Hepatocyte (in vitro differentiated cells): ENCODE measurements around the gene CALCB. TPM values are rescaled to one million over a fixed set of nuclear protein-coding genes. Genes with fewer than 3 reads are reported as not detected.

ENCODE experiments used
- DNase-seq: peaks from one replicate; pipeline ENCODE4 v3.0.0-alpha.2; 2016; ENCODE audit warnings: low spot score
- H2AFZ ChIP-seq: fragments of 200-600 bp; sonication (generic); 2 replicates; pipeline ENCODE4 v1.6.0; 2016; ENCODE audit warnings: antibody characterized with exemption, mild to moderate bottlenecking
- H3K27ac ChIP-seq: fragments of 200-600 bp; sonication (generic); 2 replicates; pipeline ENCODE4 v1.5.1; 2016; ENCODE audit warnings: mild to moderate bottlenecking
- H3K27me3 ChIP-seq: fragments of 200-600 bp; sonication (generic); 2 replicates; pipeline ENCODE4 v1.6.1; 2016
- H3K36me3 ChIP-seq: fragments of 200-600 bp; sonication (generic); replicated peaks from 2 replicates; pipeline ENCODE4 v1.5.1; 2016; ENCODE audit warnings: low read depth; ENCODE audit not compliant: insufficient read depth
- H3K4me1 ChIP-seq: fragments of 200-600 bp; sonication (generic); 2 replicates; pipeline ENCODE4 v1.5.1; 2016; ENCODE audit warnings: mild to moderate bottlenecking, moderate library complexity; ENCODE audit not compliant: insufficient read depth
- H3K4me2 ChIP-seq: fragments of 200-600 bp; sonication (generic); 2 replicates; pipeline ENCODE4 v1.6.0; 2016
- H3K4me3 ChIP-seq: fragments of 200-600 bp; sonication (generic); 2 replicates; pipeline ENCODE4 v1.5.1; 2016; ENCODE audit warnings: mild to moderate bottlenecking
- H3K79me2 ChIP-seq: fragments of 200-600 bp; sonication (generic); 2 replicates; pipeline ENCODE4 v1.6.0; 2017; ENCODE audit warnings: mild to moderate bottlenecking
- H3K9me2 ChIP-seq: fragments of 200-600 bp; sonication (generic); replicated peaks from 2 replicates; pipeline ENCODE4 v1.6.0; 2017; ENCODE audit warnings: mild to moderate bottlenecking; ENCODE audit not compliant: insufficient read depth
- H3K9me3 ChIP-seq: fragments of 200-600 bp; sonication (generic); 2 replicates; pipeline ENCODE4 v1.5.1; 2016; ENCODE audit warnings: low read depth, mild to moderate bottlenecking
- H4K20me1 ChIP-seq: fragments of 200-600 bp; sonication (generic); 2 replicates; pipeline ENCODE4 v1.6.0; 2016; ENCODE audit warnings: mild to moderate bottlenecking; ENCODE audit not compliant: insufficient read depth, poor library complexity, severe bottlenecking
- EZH2 ChIP-seq: fragments of 200-600 bp; sonication (generic); IDR thresholded peaks from 2 replicates; pipeline ENCODE4 v1.6.1; 2016; ENCODE audit warnings: antibody characterized with exemption, mild to moderate bottlenecking, borderline replicate concordance
- EZH2phosphoT487 ChIP-seq: fragments of 200-600 bp; sonication (generic); IDR thresholded peaks from one replicate; pipeline ENCODE4 v1.6.1; 2018; ENCODE audit warnings: antibody characterized with exemption, mild to moderate bottlenecking, low read depth, moderate library complexity; ENCODE audit not compliant: unreplicated experiment, severe bottlenecking
- WGBS: methylation state at CpG from one replicate; pipeline ENCODE4 v1.1.6; 2016; ENCODE audit warnings: low lambda C conversion rate; ENCODE audit errors: missing lambda C conversion rate; 5-methylcytosine and 5-hydroxymethylcytosine counted together
- polyA plus RNA-seq: library from polyadenylated mRNA; unstranded; fragments of >200 nt; fragmentation: Nextera tagmentation; extraction: Ambion mirVana; gene quantifications from 2 replicates; pipeline ENCODE4 v1.2.1, GENCODE V29; 2016
- total RNA-seq: library from RNA; depleted of rRNA; stranded (reverse); fragments of >200 nt; gene quantifications from 2 replicates; pipeline ENCODE4 v1.2.3, GENCODE V29; 2014
- TF ChIP-seq, protein P1 (sequence below): fragments of 200-600 bp; sonication (generic); IDR thresholded peaks from 2 replicates; pipeline ENCODE4 v1.5.1; 2016; ENCODE audit warnings: antibody characterized with exemption, mild to moderate bottlenecking; ENCODE audit not compliant: poor library complexity

The CALCB gene
- total and polyA plus RNA-seq, 2 experiments from 2014 or later: 0.13 to 0.50 TPM

DNA sequence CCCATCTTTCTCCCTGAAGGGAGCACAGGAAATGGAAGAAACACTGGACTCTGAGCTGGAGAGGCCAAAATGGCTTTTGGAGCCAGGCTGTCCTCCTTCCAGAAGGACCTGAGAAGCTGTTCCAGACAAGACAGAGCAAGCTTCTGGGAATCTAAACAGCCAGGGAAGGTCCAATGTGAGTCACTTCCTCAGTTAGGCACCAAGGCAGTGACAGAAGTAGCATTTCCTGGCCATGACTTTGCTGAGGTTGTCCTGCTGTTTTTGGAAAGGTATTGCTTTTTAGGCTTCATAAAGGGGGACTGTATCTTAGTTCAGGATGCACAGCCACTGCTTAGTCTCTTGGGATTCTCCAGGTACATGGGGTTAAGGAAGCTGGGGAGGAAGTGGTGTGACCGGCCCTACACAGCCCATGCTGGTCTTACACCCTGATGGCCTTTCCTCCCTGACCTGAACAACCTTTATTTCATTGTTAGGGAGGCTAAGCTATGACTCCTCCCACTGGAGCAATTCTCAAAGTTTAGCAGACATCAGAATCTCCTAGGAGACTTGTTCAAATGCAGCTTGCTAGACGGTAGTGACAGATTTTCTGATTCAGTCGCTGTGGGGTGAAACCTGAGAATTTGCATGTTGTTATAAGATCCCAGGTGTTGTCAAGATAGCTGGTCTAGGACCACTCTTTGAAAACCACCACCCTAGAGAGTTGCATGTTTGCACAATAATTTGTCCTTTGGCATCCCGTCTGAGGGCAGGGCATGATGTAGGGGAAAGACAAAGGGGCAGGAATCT is 34.5 kb downstream of the CALCB start:
- Histone ChIP-seq H3K79me2 (no peaks in the 10 kb centered on the region), H2AFZ (no peak overlapping the region), H3K4me1 (no peaks in the 10 kb centered on the region), H3K4me2 (no peak overlapping the region), H4K20me1 (no peaks in the 10 kb centered on the region), H3K36me3 (no peaks in the 10 kb centered on the region), H3K27ac (no peak overlapping the region), H3K9me2 (no peaks in the 10 kb centered on the region), H3K4me3 (no peak overlapping the region), H3K9me3 (no peaks in the 10 kb centered on the region), H3K27me3 (no peaks in the 10 kb centered on the region)
- TF ChIP-seq, protein P1, sequence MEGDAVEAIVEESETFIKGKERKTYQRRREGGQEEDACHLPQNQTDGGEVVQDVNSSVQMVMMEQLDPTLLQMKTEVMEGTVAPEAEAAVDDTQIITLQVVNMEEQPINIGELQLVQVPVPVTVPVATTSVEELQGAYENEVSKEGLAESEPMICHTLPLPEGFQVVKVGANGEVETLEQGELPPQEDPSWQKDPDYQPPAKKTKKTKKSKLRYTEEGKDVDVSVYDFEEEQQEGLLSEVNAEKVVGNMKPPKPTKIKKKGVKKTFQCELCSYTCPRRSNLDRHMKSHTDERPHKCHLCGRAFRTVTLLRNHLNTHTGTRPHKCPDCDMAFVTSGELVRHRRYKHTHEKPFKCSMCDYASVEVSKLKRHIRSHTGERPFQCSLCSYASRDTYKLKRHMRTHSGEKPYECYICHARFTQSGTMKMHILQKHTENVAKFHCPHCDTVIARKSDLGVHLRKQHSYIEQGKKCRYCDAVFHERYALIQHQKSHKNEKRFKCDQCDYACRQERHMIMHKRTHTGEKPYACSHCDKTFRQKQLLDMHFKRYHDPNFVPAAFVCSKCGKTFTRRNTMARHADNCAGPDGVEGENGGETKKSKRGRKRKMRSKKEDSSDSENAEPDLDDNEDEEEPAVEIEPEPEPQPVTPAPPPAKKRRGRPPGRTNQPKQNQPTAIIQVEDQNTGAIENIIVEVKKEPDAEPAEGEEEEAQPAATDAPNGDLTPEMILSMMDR: no peak
- TF ChIP-seq EZH2phosphoT487 (no peak), EZH2 (no peak)
- WGBS: 70% methylated on average over 4 of the region's 4 CpGs
- no peak for DNase-seq

DNA sequence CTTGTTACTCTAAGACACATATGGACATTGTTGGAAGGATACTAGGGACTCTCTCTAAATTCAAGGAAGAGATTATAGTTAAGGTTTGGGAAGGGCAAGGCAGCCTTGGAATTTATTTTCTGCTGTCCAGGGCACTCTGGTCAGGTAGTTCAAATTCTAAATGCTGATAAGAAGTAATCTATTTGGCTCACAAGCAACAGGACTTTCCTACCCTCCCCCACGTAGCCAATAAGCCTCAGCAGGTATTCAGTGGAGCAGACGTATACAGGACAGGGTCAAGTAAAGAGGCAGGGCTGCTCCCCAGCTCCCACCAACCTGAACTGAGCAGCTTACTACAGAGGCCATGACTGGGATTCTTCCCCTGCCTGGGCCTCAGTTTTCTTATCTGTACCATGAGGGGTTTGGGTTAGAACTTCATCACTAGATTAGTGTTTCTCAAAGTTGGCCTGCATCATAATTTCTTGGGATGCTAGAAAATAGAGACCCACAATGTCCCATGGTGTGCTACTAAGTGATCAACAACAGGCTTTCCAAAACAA is 35.3 kb downstream of the CALCB start:
- WGBS: 50% methylated on average over 2 of the region's 2 CpGs
- no peaks in the 10 kb centered on the region for H3K36me3 ChIP-seq
- H3K4me1 ChIP-seq: no peaks in the 10 kb centered on the region
- H3K27me3 ChIP-seq: peaks cover 4% of the 10 kb centered on the region
- H3K27ac ChIP-seq: no peak overlapping the region
- H3K9me2 ChIP-seq: no peaks in the 10 kb centered on the region
- H3K79me2 ChIP-seq: no peaks in the 10 kb centered on the region
- no peak overlapping the region for H3K4me3 ChIP-seq
- no peak for TF ChIP-seq EZH2
- TF ChIP-seq, protein P1: no peak
- TF ChIP-seq EZH2phosphoT487: no peak
- DNase-seq: no peak
- H4K20me1 ChIP-seq: no peaks in the 10 kb centered on the region
- H2AFZ ChIP-seq: no peak overlapping the region
- no peak overlapping the region for H3K4me2 ChIP-seq
- H3K9me3 ChIP-seq: no peaks in the 10 kb centered on the region

DNA sequence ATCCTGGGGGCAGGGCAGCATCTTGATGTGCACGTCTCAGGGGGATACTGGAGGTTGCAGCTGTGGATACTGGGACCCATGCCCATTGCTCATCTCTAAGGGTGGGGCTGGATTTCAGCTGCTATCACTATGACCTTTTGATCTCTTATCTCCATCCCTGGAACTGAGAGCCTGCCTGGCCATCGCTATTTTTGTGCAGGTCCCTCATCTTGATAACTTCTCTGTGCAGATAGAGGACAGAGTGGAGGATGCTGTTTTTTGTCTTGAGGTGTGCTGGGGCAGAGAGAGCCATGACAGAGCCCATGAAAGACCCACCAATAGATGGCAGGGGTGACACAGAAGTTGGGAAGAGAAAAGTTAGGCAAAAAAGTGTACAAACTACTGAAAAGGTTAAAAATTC is 36.2 kb downstream of the CALCB start:
- no peak for DNase-seq
- Histone ChIP-seq H3K9me2 (no peaks in the 10 kb centered on the region), H3K4me3 (no peak overlapping the region), H3K9me3 (no peaks in the 10 kb centered on the region), H3K79me2 (no peaks in the 10 kb centered on the region), H3K36me3 (no peaks in the 10 kb centered on the region), H3K27me3 (peaks cover 11% of the 10 kb centered on the region), H4K20me1 (no peaks in the 10 kb centered on the region), H2AFZ (no peak overlapping the region), H3K4me1 (peaks cover 2% of the 10 kb centered on the region), H3K27ac (no peak overlapping the region), H3K4me2 (no peak overlapping the region)
- WGBS: 75% methylated on average over 2 of the region's 2 CpGs
- TF ChIP-seq EZH2phosphoT487 (no peak), EZH2 (no peak)
- TF ChIP-seq, protein P1: no peak
